Skin of body (tissue), 2 donors: ENCODE results near the gene ADD2. TPM values are rescaled to one million over a fixed set of nuclear protein-coding genes. Genes with fewer than 3 reads are reported as not detected.
"Not testable (repeated sequence)": the region's sequence is repeated elsewhere in the genome, so short reads cannot be mapped to it uniquely, and the experiment has no call there.

Experiments
- DNase-seq: peaks from one replicate; lab custom pipeline; 2025; lab: John Stamatoyannopoulos, UW
- total RNA-seq: library from RNA; depleted of rRNA; stranded (reverse); fragments of >200 nt; gene quantifications from one replicate; pipeline ENCODE4 v1.2.3, GENCODE V29; 2014

The ADD2 gene
- total RNA-seq, 1 donor from 2014 or later: 8.5 TPM

DNA sequence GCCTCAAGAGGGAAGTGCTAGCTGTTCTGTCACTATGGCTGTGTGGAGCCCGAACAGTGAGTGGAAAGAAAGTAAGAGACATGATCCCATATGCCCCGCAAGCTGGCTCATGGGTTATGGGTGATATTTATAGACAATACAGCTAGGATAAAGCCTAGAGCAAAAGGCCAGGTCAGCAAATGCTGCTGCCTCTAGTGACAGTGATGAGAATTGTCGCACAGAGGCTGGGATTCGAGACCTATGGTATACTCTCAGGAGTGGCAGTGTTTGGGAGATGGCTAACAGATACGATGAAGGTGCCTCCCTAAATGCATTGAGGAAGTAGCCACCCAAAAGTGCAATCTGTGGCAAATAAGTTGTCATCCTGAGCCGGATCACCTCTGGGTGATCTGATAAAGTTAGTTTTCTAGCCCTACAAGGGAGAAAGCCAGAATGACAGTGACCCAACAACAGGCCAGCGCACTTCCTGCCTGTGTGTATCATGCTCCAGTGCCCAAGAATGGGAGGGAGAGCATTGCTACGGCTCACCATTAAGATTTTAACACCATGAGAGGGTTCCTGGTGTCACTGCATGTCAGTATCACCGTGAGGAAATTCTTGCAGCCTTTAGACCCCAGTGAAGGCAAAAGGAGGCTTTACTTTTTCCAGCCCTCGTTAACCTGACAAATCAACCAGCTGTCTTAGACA, 122.1 kb downstream of the ADD2 start:
- DNase-seq: no peak

DNA sequence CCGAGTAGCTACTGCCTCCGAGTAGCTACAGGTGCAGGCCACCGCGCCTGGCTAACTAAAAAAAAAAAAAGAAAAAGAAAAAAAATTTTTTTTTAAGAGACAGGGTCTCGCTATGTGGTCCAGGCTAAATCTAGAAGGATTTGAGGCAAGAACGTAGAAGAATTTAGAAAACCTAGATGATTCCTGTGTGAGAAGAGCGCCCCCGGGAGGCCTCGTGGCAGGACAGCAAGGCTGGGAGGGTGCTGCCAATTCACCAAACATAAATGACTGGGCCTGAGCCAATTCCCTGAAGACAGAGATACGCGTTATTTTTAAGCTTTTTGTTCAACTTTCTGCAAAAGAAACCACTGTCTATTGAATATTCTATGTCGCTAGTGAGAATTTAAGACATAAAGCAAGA, 124.3 kb downstream of the ADD2 start:
- no peak for DNase-seq

DNA sequence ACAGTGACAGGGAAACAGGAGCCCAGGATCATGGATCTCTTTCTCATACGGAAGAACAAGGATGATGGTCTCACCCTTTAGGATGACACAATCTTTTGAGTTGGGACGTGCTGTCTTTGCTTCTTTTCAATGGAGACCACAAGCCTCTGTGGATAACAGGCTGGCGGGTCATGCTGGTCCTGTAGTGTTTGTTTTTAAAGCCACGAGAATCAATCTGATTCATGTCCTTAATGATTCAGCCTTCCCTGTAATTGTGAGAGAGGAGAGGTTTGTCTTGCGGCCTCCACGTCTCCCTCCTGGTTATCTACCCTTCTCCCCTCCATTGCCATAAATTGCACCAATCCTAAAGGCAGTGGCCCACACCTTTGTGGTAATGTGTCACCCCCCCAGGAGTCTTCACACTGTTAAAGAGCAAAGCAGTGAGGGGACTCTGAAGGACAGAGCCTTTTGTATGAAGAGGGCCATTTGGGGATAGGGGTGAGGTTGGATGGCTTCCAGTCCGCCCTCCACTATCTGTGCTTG, 126.7 kb downstream of the ADD2 start:
- DNase-seq: no peak

DNA sequence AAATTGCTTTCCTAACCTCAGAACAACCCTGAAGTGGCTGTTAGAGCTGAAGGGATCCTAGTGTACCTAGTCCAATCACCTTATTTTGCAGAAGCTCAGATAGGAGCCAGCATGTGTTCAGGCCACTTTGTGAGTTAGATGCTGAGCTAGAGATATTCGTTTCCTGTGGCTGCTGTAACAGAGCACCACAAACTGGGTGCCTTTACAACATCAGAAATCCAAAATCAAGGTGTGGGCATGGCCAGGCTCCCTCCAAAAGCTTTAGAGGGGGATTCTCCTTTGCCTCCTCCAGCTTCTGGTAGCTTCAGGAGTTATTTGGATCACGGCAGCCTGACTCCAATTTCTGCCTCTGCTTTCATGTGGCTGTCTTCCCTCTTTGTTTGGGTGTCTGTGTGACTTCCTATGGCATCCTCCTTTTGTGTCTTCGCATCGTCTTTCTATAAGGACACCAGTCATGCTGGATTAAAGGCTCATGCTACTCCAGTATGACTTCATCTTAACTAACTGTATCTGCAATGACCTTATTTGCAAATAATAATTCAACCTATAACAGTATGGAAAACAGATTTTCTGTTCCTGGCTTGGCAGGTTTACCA, 128.1 kb downstream of the ADD2 start:
- no peak for DNase-seq

DNA sequence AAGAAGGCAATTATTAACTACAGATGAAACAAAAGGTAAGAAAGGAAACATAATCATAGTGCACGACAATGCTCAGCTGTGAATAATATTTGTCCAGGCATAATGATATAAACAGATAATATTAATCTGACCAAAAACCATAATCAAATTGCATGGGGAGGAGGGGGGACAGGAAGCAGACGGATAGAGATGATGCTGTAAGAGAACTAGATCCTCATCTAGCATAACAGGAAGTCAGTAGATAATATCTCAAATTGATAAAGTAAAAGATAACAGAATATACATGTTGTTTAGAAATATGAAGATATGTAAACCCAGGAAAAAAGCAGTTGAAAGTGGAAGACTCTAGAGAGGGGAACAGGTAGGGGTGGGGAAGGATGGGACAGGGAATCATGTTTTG, 129.4 kb downstream of the ADD2 start:
- DNase-seq: no peak

DNA sequence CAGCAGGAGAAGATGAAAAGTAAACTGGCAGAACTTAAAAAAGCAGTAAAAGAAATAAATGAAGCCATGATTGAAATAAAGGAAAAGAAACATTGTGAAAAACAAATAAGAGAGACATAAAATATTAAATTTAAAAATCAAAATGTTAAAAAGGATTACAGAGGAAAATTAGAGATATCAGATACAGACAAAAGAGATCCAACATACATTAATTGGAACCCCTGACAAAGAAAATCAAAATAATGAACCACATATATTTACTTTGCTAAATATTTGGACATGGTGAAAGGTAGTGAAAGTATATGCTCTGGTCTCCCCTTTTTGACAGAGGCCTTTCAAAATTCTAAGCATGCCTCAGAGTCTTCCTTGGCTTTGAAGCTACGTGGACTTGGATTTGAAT, 134.5 kb downstream of the ADD2 start:
- no peak for DNase-seq

DNA sequence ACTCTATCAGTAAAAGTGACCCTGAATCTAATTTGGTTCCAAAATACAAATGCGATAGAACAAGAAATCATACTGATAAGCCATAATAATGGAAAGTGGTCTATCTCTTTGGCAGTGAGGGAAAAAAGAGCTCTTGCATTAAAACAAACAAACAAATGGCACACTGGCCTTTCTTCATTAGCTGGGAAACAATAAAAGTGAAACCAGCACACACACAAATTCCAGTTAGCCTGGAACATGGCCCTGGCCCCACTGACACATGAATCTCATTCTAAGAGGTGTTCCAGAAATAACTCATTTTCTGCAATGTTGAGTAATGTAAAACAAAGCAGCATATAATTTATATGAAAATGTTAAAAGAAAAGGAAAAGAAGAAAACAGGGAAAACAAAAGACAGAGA, 135.0 kb downstream of the ADD2 start:
- DNase-seq: no peak

DNA sequence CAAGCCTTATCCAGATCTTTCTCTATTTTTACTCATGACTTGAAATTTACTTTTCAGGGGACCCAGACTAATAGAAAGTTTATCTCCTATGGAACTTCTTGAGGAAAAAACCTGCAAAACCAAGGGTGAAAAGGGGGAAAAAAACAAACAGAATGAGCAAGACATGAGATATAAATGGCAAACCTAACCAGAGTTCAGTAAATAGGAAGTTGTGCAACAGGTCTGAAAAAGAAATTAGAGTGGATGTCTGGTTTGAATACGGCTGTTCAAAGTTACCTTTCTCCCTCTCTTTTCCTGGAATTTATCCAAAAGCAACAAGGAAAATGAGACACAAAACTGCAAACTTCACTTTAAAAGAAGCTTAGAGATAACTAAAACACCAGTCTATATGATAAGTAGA, 135.6 kb downstream of the ADD2 start:
- DNase-seq: no peak

DNA sequence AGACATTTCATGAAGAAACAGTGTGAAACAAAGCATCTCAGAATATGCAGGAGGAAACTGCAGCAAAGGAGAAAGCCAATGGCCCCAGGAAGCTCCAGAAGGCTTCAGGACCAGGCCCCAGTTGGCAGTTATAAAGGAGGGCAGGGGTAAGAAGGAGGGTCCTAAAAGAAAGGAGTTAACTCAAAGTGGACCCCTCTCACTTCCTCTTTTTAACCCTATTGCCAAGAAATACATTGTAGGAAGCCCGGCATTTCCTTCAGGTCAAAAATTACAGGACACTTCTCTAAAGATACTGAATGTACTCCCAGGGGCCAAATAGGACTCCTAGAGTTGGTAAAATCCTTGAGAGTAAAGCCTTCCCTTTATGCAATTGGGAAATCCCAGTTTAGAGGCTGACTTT, 137.2 kb downstream of the ADD2 start:
- no peak for DNase-seq

DNA sequence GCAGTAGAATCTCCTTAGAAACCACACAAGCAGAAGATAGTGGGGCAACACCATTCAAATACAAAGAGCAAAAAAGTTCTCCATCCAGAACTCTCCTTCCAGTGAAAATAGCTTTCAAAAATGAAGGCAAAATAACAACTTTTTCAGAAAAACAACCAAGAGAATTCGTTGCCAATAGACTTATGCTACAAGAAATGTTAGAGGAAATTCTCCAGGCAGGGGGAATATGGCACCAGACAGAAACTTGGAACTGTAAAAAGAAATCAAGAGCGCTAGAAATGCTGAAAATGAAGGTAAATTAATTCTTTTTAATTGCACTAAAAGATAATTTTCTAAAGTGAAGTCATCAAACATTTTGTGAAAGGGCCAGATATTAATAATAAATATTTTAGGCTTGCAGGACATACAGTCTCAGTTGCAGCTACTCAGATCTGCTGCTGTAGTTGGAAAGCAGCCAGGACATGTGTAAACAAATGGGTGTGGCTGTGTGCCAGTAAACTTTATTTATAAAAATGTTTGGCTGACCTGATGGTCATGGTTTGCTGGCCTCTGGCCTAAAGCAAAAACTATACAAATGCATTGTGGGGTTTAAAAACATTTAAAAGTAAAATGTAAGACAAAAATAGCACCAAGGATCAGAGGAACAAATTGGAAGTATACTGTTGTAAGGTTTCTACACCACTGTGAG, 140.6 kb downstream of the ADD2 start:
- no peak for DNase-seq

DNA sequence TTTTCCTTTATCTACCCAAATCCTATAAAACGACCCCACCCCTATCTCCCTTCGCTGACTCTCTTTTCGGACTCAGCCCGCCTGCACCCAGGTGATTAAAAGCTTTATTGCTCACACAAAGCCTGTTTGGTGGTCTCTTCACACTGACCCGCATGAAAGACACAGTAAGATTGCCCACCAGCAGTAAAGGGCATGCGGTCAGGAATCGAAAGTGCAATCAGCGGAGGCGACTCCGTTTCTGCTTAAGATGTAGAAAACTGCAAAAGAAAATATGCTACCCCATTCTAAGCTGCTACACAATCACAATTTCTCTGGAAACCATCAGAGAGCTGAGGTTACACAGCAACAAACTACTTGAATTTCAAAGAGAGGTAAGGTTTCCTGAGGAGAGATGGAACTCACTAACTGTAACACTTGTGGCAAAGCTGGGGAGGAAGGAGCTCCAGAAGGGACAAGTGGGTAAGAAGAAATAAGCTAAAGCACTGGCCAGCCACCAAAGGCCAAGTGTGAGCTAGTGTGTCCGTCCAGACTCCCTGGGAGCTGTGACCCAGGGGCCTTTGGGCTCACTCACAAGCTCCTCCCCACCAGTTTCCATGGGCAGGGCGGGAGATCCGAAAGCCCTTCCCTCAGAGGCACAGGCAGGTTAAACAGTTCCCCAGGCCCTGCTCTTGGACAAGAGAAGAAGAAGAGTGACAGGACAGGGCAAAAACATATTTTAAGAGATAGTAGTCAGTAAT, 141.6 kb downstream of the ADD2 start:
- no peak for DNase-seq

DNA sequence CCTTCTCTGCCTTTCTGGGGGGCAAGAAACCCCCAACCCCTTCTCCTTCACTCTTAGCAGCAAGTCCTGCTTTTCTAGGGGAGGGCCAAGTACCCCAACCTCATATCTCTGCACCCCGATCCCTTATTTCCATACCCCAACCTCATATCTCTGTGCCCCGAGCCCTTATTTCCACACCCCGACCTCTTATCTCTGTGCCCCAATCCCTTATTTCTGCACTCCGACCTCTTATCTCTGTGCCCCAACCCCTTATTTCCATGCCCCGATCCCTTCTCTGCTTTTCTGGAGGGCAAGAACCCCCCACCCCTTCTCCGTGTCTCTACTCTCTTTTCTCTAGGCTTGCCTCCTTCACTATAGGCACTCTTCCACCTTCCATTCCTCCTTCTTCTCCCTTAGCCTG, 146.5 kb downstream of the ADD2 start:
- DNase-seq: not testable (repeated sequence)

DNA sequence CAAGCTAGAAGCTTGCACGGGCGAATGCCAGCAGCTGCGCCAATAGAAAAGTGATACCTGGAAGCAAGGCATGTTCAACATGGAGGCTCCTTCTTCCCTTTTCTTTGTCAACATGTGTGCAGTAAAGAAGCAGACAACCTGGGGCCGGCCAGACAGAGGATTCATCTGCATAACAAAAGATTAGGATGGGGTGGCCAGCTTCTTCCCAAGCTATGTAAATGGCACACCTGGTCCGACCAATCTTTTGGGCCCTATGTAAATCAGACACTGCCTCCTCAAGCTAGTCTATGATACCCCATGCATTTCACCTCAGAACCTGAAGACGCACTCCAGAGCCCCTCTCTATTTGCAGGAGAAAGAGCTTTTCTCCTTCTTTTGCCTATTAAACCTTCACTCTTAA, 148.0 kb downstream of the ADD2 start:
- no peak for DNase-seq

DNA sequence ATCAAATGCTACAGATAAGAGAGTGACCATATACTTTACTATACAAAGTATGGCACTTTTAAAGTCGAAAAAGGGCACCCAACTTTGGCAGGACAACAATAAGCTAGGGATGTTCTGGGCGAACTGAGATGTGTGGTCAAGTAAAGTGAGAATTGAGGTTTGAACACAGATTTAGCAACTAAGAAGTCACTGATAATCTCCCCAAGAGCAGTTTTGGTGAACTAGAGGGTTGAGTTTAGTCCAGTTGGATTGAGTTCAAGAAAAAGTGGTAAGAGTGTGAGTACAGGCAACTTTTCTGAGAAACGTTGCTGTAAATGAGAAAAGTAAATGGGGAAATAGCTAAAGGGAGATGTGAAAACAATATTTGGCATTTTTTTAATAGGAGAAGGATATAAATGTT, 148.8 kb downstream of the ADD2 start:
- DNase-seq: no peak

DNA sequence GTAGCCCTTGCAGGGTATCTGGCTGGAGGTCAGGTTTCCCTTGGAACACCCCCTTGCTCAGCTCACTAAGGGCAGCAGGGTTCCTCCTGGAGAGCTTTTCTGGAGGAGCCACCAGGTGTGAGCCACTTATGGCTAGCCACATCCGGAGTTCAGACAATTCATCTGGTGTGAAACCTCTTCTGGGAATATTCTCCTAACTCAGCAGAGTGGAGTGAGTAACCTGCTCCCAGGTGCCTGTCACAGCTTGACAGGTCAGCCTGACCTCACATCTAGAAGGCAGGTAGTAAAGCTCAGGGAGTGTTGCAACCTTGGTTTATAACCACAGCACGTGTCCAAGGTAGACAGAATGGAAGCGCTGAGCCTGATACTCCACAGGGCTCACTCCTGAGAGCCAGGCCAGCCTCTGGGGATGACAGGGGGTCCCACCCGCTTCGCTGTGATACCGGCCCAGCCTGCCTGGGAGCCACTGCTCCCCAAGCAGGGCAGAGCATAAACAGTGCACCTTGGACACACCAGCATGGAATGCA, 151.8 kb downstream of the ADD2 start:
- no peak for DNase-seq

DNA sequence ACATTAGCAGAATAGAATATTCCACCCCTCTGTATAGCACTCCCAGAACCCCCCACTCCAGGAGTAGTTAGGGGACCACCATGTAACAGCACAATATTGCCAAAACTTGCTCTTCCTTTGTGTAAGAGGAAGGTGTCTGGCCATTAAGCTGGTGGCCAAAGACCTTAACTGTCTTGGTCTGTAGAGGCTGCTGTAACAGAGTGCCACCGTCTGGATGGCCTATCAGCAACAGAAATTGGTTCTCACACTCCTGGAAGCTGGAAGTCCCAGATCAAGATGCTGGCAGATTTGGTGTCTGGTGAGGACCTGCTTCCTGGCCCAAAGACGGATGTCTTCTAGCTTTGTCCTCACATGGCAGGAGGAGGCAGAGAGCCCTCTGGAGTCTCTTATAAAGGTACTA, 152.8 kb downstream of the ADD2 start:
- DNase-seq: no peak

DNA sequence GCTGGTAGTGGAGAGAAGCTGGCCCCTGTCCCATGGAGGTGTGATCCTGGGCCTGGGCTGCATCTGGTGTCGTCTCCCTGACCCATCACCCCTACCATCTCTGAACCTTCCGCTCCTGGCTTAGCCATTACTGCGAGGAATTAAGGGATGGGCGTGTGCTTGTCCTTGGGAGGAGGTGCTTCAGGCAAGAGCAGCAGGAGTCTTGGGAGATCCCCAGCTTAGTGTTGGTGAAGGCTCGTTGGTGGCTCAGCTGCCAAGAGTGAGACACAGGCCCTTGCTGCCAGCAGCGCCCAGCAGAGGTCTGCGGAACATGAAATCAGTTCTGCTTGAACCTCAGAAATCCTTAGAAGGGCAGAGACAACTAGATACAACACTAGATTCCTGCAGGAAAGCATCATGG, 154.5 kb downstream of the ADD2 start:
- no peak for DNase-seq

DNA sequence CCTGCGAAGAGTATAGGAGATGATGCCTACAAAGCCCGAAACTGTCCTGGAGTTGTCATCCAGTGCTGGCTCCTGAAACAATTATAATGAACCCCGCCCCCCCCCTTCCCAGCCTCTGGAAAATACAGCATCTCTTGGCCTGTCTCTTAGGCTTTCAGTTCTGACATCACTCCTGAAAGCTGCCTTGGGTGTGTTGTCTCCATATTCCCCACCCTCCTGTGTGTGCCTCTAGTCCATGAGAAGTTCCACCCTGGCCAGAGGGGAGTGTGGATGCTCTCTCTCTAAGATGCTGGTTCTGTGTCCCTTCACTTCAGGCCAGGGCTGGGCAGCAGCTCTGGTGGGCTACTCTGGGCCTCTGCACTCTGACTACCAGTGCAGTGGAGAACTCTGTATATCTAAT, 155.4 kb downstream of the ADD2 start:
- no peak for DNase-seq

DNA sequence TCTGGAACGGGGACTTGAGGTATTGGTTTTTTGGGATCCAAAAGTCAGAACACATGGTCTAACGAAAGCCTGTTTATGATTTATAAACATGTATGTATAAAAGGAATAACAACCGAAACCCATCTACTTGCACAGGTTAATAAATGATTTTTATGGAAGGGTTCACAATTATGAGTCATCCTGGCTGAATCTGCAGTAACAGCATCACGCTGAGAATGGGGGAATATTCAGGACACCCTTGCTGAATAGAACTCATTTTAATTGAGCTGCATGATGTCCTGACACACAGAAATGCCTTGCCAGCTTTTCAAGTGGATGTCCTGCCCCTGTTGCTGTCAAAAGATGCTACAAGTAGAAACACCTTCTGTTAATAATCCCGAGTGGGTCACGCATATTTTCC, 159.6 kb downstream of the ADD2 start:
- DNase-seq: no peak

DNA sequence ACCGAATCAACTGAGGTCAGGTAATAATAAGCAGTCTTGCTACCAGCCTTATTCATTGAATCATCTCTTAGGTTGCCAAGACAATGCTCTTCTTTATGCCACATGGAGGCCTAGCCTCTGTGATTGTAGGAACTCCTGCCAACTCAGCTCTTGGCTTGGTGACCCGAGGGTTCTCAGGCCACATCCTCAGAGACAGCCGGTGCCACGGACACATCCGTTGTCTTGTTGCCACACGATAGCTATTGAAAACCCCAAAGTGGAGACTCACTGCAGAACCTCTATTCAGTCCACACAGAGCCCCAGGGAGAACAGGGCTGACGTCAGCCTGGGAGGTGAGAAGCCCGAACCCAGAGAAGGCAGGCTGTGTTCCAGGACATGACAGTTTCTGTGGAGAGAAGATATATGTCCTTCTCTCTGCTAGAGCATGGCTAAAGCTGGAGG, 160.9 kb downstream of the ADD2 start:
- DNase-seq: no peak
